ENCODE data around the gene ART5.
A peak's percentile ranks its signal among the peaks of the same experiment; 100 is the strongest.
"Not testable (repeated sequence)": the region's sequence is repeated elsewhere in the genome, so short reads cannot be mapped to it uniquely, and the experiment has no call there.

ART5 gene

DNA sequence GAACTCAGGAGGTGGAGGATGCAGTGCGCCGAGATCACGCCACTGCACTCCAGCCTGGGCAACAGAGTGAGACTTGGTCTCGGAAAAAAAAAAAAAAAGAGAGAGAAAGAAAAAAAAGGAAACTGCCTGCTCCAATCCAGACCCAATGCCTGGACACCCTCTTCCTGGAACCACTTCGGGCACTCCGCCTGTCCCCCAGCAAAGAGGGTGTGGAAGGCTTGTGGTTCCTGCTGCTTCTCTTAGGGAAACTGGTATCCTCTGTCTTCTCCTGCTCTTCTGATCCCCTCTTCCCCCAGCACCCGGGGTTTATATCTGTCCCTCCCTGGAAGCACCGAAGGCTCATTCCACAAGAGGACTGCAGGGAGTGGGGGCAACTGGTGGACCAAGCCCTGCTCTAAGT, 16.5 kb upstream of the ART5 start:
- no peak for DNase-seq (ENCODE audit: low read depth)
- H3K4me3 ChIP-seq (ENCODE audit: low read depth, low read length), result no peak overlapping the region
- TF ChIP-seq, protein P1, sequence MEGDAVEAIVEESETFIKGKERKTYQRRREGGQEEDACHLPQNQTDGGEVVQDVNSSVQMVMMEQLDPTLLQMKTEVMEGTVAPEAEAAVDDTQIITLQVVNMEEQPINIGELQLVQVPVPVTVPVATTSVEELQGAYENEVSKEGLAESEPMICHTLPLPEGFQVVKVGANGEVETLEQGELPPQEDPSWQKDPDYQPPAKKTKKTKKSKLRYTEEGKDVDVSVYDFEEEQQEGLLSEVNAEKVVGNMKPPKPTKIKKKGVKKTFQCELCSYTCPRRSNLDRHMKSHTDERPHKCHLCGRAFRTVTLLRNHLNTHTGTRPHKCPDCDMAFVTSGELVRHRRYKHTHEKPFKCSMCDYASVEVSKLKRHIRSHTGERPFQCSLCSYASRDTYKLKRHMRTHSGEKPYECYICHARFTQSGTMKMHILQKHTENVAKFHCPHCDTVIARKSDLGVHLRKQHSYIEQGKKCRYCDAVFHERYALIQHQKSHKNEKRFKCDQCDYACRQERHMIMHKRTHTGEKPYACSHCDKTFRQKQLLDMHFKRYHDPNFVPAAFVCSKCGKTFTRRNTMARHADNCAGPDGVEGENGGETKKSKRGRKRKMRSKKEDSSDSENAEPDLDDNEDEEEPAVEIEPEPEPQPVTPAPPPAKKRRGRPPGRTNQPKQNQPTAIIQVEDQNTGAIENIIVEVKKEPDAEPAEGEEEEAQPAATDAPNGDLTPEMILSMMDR (conservative IDR thresholded peaks at IDR 0.05; ENCODE audit: low read depth, low read length), result no peak

DNA sequence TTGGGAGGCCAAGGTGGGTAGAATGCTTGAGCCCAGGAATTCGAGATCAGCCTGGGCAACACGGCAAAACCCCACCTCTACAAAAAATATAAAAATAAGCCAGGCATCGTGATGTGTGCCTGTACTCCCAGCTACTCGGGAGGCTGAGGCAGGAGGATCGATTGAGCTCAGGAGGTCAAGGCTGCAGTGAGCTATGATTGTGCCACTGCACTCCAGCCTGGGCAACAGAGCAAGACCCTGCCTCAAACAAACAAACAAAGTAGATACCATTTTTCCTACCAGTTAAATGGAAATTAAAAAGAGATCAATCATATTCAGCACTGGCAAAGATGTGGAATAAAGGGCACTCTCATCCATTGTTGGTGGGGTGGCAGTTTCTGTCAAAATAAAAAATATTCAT, 15.5 kb upstream of the ART5 start:
- not testable (repeated sequence) for H3K4me3 ChIP-seq (ENCODE audit: low read depth, low read length); DNase-seq (ENCODE audit: low read depth)

DNA sequence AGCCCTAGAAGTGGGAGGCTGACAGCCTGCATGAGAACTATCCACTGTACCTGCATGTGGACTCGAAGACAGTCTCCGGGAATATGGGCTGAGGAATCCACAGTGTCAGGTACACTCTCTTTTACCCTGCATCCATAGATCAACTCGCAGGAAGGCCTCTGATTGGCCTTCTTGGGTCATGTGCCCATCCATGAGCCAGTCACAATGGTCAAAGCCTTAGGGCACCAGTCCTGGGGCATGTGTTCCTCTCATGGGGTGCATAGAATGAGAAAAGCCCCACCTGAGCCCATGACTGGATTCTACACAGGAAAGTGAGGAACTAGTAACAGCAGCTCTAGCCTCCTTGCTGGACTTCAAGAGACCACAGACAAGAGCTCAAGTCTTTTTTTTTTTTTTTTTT, 13.8 kb upstream of the ART5 start:
- TF ChIP-seq, protein P1 (conservative IDR thresholded peaks at IDR 0.05; ENCODE audit: low read depth, low read length), result no peak
- no peak overlapping the region for H3K4me3 ChIP-seq (ENCODE audit: low read depth, low read length)
- no peak for DNase-seq (ENCODE audit: low read depth)

DNA sequence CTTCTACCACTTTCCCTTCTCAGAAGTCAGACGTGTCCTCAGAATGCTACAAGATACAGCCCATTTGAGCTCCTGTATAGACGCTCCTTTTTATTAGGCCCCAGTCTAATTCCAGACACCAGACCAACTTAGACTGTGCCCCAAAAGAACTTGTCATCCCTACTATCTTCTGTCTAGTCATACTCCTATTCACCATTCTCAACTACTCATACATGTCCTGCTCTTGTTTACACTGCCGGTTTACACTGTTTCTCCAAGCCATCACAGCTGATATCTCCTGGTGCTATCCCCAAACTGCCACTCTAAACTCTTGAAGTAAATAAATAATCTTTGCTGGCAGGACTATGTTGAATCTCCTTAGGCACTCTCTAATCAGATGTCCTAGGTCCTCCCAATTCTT, 10.7 kb upstream of the ART5 start:
- H3K4me3 ChIP-seq (ENCODE audit: low read depth, low read length); DNase-seq (ENCODE audit: low read depth): not testable (repeated sequence)

DNA sequence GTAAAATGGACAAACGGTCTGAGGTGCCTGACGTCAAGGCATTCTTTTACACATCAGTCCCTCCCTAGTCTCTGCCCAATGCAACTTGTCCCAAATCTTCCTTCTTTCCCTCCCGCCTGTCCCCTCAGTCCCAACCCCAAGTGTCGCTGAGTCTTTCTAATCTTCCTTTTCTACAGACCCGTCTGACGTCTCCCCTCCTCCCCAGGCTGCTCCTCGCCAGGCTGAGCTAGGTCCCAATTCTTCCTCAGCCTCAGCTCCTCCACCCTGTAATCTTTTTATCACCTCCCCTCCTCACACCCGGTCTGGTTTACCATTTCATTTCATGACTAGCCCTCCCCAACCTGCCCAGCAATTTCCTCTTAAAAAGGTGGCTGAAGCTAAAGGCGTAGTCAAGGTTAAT, 7.6 kb upstream of the ART5 start:
- not testable (repeated sequence) for DNase-seq (ENCODE audit: low read depth); H3K4me3 ChIP-seq (ENCODE audit: low read depth, low read length)

DNA sequence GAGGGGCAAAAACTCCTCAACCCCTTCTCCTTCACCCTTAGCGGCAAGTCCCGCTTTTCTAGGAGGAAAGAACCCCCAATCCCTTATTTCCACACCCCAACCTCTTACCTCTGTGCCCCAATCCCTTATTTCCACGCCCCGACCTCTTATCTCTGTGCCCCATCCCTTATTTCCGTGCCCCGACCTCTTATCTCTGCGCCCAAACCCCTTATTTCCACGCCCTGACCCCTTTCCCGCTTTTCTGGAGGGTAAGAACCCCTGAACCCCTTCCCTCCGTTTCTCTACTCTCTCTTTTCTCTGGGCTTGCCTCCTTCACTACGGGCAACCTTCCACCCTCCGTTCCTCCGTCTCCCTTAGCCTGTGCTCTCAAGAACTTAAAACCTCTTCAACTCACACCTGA, 7.1 kb upstream of the ART5 start:
- H3K4me3 ChIP-seq (ENCODE audit: low read depth, low read length); DNase-seq (ENCODE audit: low read depth): not testable (repeated sequence)

DNA sequence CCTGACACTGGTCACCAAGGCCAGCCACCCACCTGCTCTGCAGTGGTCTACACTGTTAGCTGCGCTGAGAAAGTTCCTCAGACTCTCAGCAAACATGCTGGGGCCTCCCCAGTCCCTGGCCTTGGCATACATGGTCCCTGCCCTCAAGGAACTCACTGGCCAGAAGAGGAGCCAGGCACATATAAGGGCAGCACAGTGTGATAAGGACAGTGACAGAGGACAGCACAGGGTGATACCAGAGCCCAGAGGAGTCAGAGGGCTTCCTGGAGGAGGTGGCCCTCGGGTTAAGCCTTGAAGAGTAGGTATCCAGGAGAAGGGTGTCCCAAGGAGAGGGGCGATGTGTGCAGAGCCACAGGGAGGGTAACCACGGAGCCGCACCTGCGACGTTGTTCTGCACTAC, 3.8 kb upstream of the ART5 start:
- no peak overlapping the region for H3K4me3 ChIP-seq (ENCODE audit: low read depth, low read length)
- no peak for DNase-seq (ENCODE audit: low read depth)
- TF ChIP-seq, protein P1 (conservative IDR thresholded peaks at IDR 0.05; ENCODE audit: low read depth, low read length), result no peak

DNA sequence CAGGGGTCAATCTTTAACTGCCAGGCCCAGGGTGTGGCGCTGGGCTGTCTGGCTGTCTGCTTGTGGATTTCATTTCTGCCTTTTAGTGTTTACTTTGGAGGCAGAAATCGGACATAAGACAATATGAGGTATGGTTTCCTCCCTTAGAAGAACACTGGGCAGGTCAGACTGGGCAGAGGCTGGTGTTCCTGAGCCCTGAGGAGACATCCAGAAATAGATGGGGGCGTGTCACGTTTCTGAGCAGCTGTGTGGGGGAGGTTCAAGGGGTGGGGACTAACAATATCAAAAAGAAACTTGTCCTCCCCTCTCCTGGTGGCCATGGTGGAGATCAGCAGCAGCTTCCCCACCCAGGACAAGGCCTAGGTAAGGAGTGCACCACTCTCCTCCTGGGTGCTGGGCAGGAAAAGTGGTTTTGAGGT, 3.0 kb upstream of the ART5 start, which contains the start of gene ART1:
TSS of gene ART1 (plus strand) at position 312 of the 419 bp plus-strand sequence. CDS start 14,086 bp downstream, outside the sequence.
- peak; percentile 9 for DNase-seq (ENCODE audit: low read depth)
- H3K4me3 ChIP-seq (ENCODE audit: low read depth, low read length), result no peak within 1 kb of the TSS
- TF ChIP-seq, protein P1 (conservative IDR thresholded peaks at IDR 0.05; ENCODE audit: low read depth, low read length), result peak; percentile 4

DNA sequence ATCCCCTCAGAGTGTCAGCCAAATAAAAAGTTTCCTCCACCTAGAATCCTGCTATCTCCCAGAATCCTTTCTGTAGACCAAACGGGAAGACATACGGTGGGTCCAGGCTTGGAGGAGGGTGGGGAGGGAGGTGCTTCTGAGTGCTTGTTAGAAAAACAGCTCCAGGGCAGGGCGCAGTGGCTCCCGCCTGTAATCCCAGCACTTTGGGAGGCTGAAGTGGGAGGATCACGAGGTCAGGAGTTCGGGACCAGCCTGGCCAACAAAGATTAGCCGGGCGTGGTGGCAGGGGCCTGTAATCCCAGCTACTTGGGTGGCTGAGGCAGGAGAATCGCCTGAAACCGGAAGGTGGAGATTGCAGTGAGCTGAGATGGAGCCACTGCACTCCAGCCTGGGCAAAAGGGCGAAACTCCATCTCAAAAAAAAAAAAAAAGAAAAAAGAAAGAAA, 1.3 kb upstream of the ART5 start:
- H3K4me3 ChIP-seq (ENCODE audit: low read depth, low read length); DNase-seq (ENCODE audit: low read depth): not testable (repeated sequence)

Data from choroid plexus epithelial cell (primary cell).